Measurements from ENCODE around the gene CCDC85C. TPM values are rescaled to one million over a fixed set of nuclear protein-coding genes. Genes with fewer than 3 reads are reported as not detected.

Gene CCDC85C
- polyA plus RNA-seq, 1 of the 3 experiments (the other 2 are of a cell fraction), result 9.6 TPM

DNA sequence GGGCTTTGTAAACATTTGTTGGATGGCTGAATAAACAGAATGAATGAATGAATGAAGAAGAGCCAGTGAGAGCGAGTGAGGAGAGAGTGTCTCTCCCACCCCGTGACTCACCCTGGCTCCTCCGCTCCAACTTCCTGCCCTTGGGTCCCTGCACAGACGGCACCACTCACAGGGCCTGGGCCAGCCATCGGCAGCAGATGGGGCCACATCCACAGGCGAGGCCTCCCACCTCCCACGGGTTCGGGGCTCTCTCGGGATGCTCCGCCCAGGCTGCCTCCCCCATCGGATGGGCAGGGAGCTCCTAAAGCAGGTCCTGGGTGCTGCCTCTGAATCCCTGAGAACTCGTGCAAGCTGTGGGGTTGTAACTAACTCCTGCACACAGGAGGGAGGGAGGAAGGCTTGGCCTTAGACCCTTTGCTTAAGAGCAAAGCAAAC is 81.5 kb downstream of the CCDC85C start:
- peaks cover 0 to 4% of the 10 kb centered on the region in 2 experiments for H3K36me3 ChIP-seq (replicated peaks in 1 of 2; ENCODE audit: control insufficient read depth in 1 of 2, insufficient read depth in 2 of 2, low read length in 1 of 2)
- peak overlapping the region; percentile 19; the same call in 1 of the 2 replicates for H3K4me2 ChIP-seq
- ChIA-PET CTCF (interaction anchor here (0.7 to 4.3 kb wide), 4 partner anchors 66 to 208 kb away, joined by 3 to 28 read pairs (median 5); no protein-coding TSS in a partner anchor), POLR2A (no interaction called here)
- peaks cover 6% of the 10 kb centered on the region; the same call in 1 of the 2 replicates for H4K20me1 ChIP-seq (ENCODE audit: insufficient read depth)
- H3K9me3 ChIP-seq, result no peaks in the 10 kb centered on the region
- no peaks in the 10 kb centered on the region for H3K27me3 ChIP-seq (ENCODE audit: insufficient read depth)
- TF ChIP-seq MXI1 (IDR thresholded peaks at IDR 0.05; ENCODE audit: low read depth, low read length) (no peak), GATA2 (CRISPR knock-in tag; IDR thresholded peaks at IDR 0.05) (no peak), PBX3 (IDR thresholded peaks at IDR 0.05) (no peak), IRF3 (IDR thresholded peaks at IDR 0.05; ENCODE audit: low read depth, low read length) (no peak), REST (IDR thresholded peaks at IDR 0.05; ENCODE audit: low read depth, low read length) (no peak), ELF1 (IDR thresholded peaks at IDR 0.05) (no peak), JUND (IDR thresholded peaks at IDR 0.05) (no peak), NFIC (IDR thresholded peaks at IDR 0.05; ENCODE audit: borderline replicate concordance) (no peak)
- H3K79me2 ChIP-seq (ENCODE audit: insufficient read depth), result peaks cover 32% of the 10 kb centered on the region; the same call in 1 of the 2 replicates
- H3K4me3 ChIP-seq (ENCODE audit: low read depth in 2 of 2, low read length in 1 of 2), result no peak overlapping the region
- peak overlapping the region in 1 of 2 experiments; percentile 41; a peak in 2 of 4 replicates for H3K27ac ChIP-seq (ENCODE audit: low read depth in 2 of 2, low read length in 1 of 2)
- H3F3A ChIP-seq (replicated peaks; ENCODE audit: insufficient read depth), result no peaks in the 10 kb centered on the region
- H3K4me1 ChIP-seq (ENCODE audit: control insufficient read depth in 1 of 2, insufficient read depth in 2 of 2, low read depth in 1 of 2, low read length in 1 of 2), result peaks cover 11 to 58% of the 10 kb centered on the region in 2 experiments; a peak in 3 of 4 replicates
- WGBS (ENCODE audit: low lambda C conversion rate), result 46% methylated on average over 5 of the region's 12 CpGs
- H3K9me2 ChIP-seq, result no peaks in the 10 kb centered on the region
- H3K9ac ChIP-seq, result peak overlapping the region; percentile 34; the same call in 1 of the 2 replicates
- no peak overlapping the region for H2AFZ ChIP-seq (ENCODE audit: low read depth)
- DNase-seq, result no peak

GRCh38 chr14:99522025-99522401 is 82.0 kb downstream of the CCDC85C start:
- WGBS (ENCODE audit: low lambda C conversion rate), result 97% methylated on average over 15 of the region's 18 CpGs
- Histone ChIP-seq H3K9me2 (no peaks in the 10 kb centered on the region), H3K4me2 (no peak overlapping the region), H2AFZ (ENCODE audit: low read depth) (no peak overlapping the region), H4K20me1 (ENCODE audit: insufficient read depth) (peaks cover 6% of the 10 kb centered on the region; the same call in 1 of the 2 replicates), H3F3A (replicated peaks; ENCODE audit: insufficient read depth) (no peaks in the 10 kb centered on the region), H3K79me2 (ENCODE audit: insufficient read depth) (peaks cover 32% of the 10 kb centered on the region; the same call in 1 of the 2 replicates), H3K36me3 (replicated peaks in 1 of 2; ENCODE audit: control insufficient read depth in 1 of 2, insufficient read depth in 2 of 2, low read length in 1 of 2) (peaks cover 0 to 4% of the 10 kb centered on the region in 2 experiments), H3K9ac (no peak overlapping the region), H3K9me3 (no peaks in the 10 kb centered on the region), H3K4me3 (ENCODE audit: low read depth in 2 of 2, low read length in 1 of 2) (no peak overlapping the region), H3K27me3 (ENCODE audit: insufficient read depth) (no peaks in the 10 kb centered on the region), H3K27ac (ENCODE audit: low read depth in 2 of 2, low read length in 1 of 2) (no peak overlapping the region), H3K4me1 (ENCODE audit: control insufficient read depth in 1 of 2, insufficient read depth in 2 of 2, low read depth in 1 of 2, low read length in 1 of 2) (peaks cover 11 to 54% of the 10 kb centered on the region in 2 experiments; a peak in 3 of 4 replicates)
- POLR2A ChIA-PET, result no interaction called here
- TF ChIP-seq RCOR1 (IDR thresholded peaks at IDR 0.05; ENCODE audit: low read length) (no peak), CHD2 (IDR thresholded peaks at IDR 0.05; ENCODE audit: low read length, partially characterized antibody) (no peak), SMC3 (IDR thresholded peaks at IDR 0.05; ENCODE audit: low read depth, low read length) (no peak), MEF2A (IDR thresholded peaks at IDR 0.05; ENCODE audit: borderline replicate concordance, low read depth) (no peak), POLR2AphosphoS5 (IDR thresholded peaks at IDR 0.05; ENCODE audit: low read depth, low read length) (no peak), EP300 (IDR thresholded peaks at IDR 0.05; ENCODE audit: borderline replicate concordance in 1 of 2, low read depth in 1 of 2, low read length in 1 of 2) (no peak), RFX5 (IDR thresholded peaks at IDR 0.05; ENCODE audit: low read length) (no peak), REST (IDR thresholded peaks at IDR 0.05; ENCODE audit: low read depth, low read length) (no peak)
- no peak for DNase-seq
- CTCF ChIA-PET, result interaction anchor here (0.7 to 4.3 kb wide), 2 partner anchors 105 to 208 kb away, joined by 3 to 28 read pairs; no protein-coding TSS in a partner anchor
